ENCODE results near the gene PPP1R26.

- TF ChIP-seq POLR2AphosphoS5 (IDR thresholded peaks at IDR 0.05) (no peak), CTCF (IDR thresholded peaks at IDR 0.05; ENCODE audit: poor library complexity, severe bottlenecking) (no peak), EP300 (conservative IDR thresholded peaks at IDR 0.05; ENCODE audit: poor library complexity, severe bottlenecking) (no peak), EZH2 (IDR thresholded peaks at IDR 0.05; ENCODE audit: borderline replicate concordance, insufficient read depth, low read length, poor library complexity, severe bottlenecking) (no peak), RAD21 (conservative IDR thresholded peaks at IDR 0.05) (no peak), TAF1 (IDR thresholded peaks at IDR 0.05; ENCODE audit: low read depth) (no peak)
- TF ChIP-seq, protein P1, sequence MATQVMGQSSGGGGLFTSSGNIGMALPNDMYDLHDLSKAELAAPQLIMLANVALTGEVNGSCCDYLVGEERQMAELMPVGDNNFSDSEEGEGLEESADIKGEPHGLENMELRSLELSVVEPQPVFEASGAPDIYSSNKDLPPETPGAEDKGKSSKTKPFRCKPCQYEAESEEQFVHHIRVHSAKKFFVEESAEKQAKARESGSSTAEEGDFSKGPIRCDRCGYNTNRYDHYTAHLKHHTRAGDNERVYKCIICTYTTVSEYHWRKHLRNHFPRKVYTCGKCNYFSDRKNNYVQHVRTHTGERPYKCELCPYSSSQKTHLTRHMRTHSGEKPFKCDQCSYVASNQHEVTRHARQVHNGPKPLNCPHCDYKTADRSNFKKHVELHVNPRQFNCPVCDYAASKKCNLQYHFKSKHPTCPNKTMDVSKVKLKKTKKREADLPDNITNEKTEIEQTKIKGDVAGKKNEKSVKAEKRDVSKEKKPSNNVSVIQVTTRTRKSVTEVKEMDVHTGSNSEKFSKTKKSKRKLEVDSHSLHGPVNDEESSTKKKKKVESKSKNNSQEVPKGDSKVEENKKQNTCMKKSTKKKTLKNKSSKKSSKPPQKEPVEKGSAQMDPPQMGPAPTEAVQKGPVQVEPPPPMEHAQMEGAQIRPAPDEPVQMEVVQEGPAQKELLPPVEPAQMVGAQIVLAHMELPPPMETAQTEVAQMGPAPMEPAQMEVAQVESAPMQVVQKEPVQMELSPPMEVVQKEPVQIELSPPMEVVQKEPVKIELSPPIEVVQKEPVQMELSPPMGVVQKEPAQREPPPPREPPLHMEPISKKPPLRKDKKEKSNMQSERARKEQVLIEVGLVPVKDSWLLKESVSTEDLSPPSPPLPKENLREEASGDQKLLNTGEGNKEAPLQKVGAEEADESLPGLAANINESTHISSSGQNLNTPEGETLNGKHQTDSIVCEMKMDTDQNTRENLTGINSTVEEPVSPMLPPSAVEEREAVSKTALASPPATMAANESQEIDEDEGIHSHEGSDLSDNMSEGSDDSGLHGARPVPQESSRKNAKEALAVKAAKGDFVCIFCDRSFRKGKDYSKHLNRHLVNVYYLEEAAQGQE (IDR thresholded peaks at IDR 0.05; ENCODE audit: borderline replicate concordance): no peak
Measured at GRCh38 chr9:135468854-135469521, 10.6 kb upstream of the PPP1R26 start.
